GM19240 (cell line): ENCODE data around the gene ARNT2.

ENCODE experiments used
- DNase-seq: peaks from one replicate; pipeline ENCODE4 v3.0.0; 2011; ENCODE audit warnings: low spot score; ENCODE audit not compliant: insufficient read length

The ARNT2 gene

DNA sequence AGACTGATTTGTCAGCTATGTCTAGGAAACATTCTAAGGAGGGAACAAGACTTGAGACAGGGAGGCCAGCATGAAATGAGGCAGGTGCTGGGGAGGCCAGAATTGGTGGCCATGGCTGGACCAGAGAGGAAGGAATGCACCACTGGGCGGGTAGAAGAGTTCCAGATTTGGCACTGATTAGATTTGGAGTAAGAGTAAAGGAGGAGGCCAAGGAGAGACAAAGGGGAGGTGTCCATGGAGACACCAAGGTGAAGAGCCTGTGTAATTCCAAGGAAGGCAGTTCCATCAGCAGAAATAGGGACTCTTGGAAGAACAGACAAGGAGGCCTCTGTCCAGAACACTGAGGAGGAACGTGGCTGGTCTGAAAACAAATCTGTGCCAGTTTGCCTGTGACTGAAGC lies 1.8 kb downstream of the ARNT2 start:
- no peak for DNase-seq

DNA sequence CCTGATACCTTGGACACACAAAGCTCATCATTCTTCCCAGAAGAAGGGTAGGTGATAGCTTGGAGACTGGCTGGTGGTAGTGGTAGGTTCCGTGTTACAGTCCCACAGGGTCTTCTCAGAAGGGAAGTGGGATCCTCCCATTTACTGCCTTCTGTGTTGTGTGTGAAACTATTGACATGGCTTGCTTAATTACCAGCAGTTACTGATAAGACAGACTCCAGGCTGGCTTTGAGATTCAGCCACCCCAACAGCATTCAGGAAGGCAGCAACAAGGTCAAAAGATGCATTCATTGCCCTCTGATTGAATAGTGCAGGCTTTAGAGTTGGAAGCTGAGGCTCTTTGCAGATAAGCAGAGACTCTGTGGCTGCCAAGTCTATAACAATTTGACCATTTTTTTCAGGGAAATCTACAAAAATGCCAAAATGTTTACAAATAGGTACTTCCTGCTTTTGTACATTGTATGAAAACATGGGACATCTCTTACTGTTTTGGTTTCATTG lies 7.7 kb downstream of the ARNT2 start:
- no peak for DNase-seq

DNA sequence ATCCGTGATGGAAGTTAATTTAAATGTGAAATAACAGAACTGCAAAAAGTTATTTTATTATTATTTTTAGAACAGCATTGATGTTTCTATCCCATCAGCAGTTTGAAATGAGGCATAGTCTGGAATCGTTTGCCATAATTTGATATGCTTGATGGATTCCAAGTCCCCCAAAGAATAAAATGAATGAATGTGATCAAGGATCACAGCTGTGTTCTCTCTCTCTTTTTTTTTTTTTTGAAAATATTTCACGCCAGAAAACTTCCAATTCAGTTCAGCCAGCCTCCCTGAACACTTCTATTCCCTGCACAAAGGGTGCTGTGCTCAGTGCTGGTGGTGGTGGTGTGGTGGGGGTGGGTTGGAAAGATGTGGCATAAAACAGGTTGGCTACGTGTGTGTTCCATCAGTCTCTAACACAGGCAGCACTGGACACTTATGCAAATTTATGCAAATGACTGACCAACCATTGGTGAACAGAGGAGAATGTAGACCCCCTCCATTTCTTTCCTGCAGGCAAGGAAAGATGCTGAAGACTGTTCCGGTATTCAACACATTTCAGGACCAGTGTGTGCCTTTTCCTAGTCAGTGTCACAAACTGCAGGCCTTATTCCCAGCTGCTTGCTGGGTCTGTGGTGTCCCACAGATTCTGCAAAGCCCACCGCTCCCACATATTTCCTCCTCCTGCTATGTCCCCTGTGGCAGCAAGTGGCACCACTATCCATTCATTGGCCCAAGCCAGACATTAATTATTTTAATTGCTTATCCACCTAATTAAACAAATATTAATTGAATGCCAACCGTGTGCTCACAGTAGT lies 10.6 kb downstream of the ARNT2 start:
- DNase-seq: no peak

DNA sequence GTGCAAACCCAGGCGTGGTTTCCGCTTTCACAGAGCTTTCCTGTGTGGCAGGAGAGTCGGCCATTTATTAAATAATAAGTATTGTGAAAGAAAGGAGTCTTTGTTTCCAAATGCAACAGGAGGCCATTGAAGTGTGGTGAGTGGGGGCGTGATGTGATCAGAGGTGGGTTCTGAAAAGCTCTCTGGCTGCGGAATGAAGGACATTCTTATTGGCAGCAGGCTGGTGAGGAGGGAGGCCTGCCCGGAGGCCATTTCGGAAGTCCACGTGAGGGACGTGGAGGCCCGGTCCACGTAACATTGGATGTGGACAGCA lies 11.1 kb downstream of the ARNT2 start:
- no peak for DNase-seq

DNA sequence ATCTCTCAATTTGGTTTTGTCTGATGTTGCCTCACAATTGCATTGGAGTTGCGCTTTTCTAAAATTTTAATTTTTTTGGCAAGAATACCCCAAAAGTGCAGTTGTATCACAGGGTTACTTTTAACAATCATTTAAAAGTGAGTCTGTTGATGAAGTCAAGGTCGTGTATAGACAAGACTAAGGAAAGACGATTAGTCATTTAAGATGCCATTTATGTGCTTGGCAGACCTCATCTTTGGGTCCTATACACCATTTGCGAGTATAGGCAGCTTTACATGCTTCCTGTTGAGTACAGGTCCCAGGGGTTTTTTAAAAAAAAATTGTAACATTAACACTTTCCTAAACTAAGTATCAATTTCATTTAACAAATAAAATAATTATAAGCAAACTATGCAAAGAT lies 12.5 kb downstream of the ARNT2 start:
- no peak for DNase-seq

DNA sequence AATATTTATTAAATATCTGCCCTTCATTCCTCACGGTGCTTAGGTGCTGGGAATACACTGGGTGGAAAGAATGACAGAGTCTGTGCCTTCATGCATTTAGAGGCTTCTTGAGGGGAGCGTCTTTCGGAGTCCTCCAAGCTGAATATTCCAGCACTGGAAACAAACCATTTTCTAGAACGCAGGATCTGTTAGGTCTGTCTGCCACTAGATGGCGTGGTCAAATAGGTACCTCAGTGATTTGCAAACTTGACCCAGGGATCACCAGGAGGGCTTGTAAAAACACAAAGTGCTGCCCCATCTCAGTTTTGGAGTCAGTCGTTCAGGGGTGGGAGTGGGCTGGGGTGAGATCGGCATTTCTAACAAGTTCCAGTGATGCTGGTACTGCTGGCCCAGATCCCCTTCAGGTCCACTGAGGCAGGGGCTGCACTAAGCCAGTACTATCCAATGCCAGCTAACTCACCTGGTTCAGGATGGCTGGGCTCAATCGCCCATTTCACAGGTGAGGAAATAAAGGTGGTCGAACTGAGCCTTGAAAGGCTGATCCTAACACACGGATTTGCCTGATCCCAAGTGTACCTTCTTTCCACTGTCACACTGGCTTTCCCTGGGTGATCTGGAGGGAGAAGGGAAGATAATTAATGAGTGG lies 14.8 kb downstream of the ARNT2 start:
- DNase-seq: no peak

DNA sequence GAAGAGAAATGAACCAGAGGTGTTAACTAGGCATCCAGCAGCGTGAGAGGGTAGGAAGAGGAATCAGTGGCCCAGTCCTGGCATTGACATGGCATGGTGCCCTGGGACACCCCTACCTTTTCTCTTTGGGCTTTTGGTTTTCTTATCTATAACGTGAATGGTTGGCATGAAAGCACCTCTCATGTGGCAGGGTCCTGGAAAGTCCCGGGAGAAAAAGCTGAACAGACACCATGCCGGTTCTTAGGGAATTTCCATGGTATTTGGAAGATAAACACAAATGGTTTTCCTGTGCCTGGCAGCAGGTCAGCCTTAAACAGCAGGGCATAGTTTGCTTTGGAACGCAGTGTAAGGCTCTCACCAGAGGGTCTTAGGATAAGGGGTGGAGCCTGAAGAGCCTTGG lies 15.4 kb downstream of the ARNT2 start:
- DNase-seq: no peak

DNA sequence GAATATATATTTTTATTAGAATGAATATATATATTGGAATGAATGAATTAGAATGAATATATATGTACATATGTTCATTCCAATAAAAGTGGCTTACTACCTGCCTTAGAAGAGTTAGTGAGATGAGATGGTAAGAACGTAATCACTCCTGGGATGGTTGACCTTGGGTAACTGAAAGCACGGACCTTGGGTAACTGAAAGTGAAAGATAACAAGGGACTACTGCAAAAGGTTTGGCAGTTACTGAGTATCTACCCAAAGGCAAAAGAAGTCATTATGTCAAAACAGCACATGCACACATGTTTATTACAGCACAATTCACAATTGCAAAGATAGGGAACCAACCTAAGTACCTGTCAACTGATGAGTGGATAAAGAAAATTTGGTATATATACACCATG lies 16.5 kb downstream of the ARNT2 start:
- no peak for DNase-seq

DNA sequence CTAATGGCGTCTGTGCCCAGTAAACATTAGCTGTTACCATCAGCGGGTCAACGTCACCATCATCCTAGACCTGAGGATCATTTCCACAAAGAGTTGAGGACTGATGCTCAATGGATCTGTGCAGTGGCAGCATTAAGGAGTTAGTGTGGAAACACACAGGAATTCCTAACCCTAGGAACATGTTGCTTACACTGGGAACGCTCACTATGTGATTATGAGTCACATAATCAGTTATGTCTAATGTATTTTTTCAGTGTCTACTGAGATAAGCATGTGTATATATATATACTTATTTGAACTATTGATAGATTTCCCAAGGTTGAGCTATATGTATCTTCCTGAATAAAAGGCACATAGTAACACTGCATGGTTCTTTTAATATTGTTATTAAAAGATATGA lies 19.0 kb downstream of the ARNT2 start:
- no peak for DNase-seq

DNA sequence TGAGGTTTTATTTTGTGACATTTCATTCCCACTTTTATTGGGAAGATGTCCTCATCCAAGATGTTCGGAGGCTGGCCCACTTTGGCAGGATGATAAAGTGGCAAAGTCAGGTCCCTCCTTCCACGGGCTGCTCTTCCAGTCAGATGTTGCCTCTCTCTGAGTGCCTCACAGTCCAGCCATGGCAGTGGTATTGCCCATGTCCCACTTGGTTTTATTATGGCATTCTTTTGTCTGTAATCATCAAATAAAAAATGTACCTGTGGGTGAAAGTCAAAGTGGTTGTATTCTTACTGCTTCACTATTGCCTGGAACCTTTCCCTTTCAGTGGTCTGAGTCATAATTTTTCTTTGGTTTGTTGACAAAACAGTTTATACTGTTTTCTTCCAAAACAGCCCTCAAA lies 20.2 kb downstream of the ARNT2 start:
- DNase-seq: no peak

DNA sequence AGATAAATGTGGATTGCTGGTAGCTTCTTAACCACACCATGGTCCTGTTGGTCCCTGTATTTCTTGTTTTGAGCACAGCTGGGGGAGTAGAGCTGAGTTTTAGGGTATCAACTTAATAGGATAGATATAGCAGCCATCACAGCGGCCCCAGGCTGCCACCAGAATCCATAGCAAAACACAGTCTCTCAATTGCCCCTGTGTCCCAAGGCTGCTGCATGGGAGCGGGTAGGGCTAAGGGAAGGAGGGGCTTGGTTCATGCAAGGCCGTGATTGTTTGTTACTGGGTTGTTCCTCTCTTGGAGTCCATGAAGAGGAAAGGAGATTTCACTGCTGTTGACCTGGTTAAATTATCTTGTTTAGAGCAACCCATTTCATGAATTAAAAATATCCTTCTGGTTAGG lies 22.1 kb downstream of the ARNT2 start:
- DNase-seq: no peak

DNA sequence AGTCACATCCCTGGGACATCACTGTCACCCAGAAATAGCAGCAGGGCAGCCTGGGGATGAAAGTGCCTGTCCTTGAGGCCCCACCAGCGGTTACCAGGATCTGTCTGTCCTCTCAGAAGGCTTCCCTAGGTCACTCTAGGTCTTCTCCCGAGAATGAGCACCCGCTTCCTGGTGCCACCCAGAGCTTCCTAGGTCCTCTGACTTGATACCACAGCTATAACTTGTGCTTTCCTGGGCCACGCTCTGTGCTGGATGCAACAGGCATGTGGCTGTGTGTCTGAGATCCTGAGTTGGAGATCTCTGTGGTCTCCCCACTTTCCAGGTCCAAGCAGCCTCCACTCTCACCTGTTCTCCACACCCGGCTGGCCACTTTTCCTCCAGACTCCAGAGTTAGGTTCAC lies 25.8 kb downstream of the ARNT2 start:
- no peak for DNase-seq

DNA sequence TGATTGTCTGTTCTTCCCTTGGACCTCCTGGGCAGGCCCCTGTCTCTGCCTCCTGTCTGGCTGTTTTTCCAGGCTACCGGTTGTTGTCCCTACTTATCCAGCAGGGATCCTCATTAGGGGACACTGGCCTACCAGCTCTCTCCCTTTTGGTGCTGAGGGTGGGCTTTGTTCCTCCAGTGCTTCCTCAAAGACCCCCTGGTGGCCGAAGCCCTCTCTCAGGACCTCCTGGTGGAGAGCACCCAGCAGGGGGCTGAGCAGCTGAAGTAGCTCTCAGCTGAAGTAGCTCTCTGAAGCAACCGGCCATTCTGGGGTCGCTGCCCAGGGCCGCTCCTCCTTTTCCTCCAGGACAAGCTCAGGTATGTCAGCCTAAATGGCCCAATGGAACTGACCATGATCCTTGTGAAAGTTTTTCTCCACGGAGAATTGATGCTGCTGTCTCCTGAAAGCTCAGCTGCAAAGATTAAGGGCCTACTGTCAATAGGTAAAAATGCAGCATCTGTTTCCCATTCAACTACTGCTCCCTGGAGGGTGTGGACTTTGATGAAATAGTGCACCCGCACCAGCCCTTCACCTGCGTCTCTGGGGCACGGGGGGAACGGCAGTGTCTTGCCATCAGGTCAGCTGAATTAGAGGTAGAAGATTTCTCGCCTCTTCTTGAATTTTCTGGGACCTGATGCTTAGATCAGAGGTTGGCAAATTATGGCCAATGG lies 27.6 kb downstream of the ARNT2 start:
- no peak for DNase-seq

DNA sequence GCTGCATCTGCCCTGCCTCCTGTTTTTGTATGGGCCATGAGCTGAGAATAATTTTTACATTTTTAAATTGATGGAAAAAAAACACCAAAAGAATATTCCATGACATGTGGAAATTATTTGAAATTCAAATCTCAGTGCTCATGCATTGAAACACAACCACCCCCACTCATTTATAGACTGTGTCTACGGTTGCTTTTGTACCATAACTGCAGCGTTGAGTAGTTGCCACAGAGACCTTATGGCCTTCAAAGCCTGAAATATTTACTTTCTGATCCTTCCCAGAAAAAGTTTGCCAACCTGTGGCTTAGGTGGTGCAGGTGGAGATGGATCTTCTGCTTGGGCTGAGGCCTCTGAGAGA lies 28.1 kb downstream of the ARNT2 start:
- DNase-seq: no peak

DNA sequence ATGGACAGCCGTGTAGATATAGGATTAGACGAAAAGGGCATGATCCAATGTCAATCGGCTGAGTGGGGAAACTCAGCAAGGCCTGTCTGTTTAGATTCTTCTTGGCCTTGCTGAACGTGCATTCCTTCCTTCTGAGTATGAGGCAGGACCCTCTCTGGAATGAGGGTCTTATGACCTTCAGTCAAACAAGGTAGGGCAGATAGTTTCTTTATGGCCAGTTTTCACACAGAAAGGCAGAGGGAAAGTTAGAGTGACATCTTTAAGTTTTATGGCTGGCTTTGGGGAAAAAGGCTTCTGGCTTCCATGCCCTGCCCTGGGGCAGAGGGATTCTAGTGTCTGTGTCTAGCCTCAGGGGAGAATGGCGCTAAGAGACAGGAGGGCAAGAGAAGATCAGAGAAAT lies 29.7 kb downstream of the ARNT2 start:
- DNase-seq: no peak

DNA sequence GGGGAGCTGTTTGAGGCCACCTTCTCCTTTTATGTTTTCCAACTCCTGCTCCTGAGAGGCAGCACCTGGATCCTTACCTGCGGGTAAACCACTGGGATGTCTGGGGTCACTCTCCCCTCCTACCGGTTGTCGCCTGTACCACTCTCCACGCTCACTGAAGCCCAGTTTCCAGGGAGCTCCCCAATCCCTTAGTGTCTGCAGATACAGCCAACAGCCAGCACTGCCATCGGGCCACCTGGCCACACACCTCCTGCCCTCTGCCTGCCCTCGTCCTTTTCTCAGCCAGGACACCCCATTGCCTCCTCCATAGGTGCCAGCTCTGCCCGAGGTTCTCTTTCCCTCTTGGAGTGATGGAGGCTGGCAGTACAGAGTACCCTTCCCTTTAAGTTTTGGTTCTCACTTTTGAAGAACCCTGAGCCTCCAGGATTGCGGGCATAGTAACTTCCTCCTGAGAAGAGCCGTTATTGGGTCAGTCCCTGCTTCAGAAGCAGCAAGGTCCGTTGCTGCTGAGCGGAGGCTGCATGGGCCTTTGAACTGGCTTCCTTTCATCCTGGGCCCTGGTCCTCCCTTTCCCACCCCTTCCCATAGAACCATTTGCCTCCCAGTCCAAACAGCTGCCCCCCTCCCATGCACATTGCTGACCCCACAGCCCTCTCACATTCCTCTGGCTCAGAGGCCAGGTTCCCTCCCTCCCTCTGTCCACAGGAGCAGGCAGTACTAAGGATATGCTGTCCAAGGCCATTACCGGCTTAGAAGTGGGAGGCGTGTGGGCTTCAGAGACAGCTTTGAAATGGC lies 30.9 kb downstream of the ARNT2 start:
- no peak for DNase-seq

DNA sequence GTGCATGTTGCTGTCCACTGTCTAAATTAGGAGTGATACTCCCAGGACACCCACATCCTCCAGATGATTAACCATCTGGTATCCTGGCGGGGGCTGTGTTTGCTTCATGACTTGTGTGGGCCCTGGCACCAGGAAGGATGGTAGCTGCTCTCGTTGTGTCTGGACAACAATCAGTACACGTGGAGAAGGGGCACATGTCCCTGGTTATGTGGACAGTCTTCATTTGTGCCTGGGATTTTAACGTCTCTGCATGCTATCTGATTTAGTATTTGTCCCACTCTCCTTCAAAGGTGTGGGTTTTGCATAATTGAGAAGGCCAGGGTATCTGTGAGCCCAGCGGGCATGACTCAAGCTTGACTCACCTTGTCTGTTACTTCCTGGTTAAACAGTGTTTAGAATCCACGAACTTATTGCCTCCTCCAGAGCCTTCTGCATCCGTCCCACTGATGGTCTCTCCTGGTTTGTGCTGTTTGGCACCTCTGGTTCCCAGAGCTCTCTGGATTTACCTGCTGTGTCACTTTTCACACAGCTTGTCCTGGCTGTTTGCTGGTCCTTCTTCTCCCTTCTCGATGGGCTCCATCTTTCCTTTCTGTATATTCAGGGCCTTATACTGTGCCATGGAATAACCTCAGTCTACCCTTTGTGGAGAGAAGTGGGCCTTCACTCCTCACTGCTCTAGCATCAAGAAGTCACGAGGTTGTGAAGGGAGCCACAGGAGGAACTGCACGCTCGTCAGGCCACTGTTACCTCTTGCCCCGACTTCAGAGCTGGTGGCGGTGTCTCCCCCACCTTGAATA lies 32.5 kb downstream of the ARNT2 start:
- no peak for DNase-seq

DNA sequence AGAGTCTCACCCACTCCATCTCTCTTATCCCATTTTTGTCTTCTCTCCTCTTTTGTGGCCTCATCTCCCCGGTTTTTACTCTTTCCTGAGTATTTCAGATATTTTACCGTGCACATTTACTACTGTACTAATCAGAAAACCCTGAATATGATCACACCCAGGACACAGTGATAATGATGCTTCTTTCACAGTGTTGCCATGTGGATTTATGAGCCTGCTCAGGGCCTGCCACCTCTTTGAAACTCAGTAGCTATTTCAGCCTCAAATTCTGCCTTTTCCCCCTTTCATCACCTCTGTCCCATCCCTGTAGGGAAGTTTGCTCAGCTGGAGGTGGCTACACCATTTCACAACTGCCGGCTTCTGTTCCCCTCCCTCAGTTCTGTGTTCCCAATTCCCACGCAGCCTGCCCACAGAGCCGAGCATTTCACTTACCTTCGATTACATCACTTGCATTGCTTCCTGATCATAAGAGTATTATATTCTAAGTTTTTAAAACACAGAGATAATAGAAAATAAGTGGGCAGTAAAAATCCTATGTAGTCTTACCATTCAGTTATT lies 33.2 kb downstream of the ARNT2 start:
- DNase-seq: no peak

DNA sequence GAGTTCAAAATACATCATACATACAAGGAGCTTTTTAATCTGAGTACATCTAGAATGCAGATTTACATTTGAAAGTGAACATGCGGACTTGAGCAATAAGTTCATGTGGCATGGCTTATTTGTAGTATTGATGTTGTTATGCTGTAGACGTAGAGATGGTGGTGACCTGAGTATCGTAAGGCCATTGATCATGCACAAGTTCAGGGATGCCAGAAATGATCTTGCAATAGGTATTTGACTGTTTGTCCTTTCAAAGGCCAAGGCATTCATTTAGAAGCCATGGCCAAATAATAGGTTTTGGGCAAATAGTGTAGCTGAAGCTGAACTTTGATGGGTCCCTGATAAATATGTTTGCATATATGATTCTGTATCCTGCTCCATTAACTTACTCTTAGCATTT lies 35.0 kb downstream of the ARNT2 start:
- no peak for DNase-seq

DNA sequence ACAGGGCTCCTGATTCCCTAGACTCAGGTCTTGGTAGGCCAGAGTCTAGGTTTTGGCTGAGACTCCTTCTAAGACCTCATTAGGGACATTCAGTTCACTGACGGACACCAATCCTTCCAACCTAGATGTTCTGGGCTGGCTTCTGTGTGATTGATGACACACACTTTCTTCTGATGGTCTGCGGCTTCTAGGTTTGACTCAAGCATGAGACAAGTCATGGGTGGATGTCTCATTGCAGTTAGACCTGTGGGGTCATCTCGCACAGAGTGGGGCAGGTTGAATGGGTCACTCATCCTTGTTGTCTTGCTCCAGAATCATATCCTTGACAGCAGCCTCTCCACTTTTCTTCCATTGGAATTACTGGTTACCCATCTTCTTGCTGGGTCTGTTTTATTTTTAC lies 35.8 kb downstream of the ARNT2 start:
- DNase-seq: no peak

DNA sequence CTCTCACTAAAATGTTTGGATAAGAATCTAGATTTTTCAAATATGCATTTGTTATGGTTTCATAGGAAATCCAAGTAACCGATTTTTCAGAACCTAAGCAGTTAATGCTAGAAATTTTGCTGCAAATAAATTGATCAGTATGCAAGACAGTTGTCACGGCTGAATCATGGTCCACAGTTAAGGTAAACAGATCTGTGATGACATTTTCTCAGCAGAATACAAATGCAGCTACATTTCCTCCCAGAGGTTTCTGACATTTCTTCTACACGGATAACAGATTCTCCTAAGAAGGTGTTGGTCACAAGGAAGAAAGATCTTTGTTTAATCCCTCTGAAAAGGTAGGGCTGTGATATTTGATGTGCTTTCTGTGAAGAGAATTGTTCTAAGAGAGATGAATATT lies 36.9 kb downstream of the ARNT2 start:
- no peak for DNase-seq
